GM19351 (cell line): ENCODE data around the gene ANKRD28.
"Not testable (repeated sequence)": the region's sequence is repeated elsewhere in the genome, so short reads cannot be mapped to it uniquely, and the experiment has no call there.

ENCODE experiments used
- ATAC-seq: cut with Tn5 transposase; IDR thresholded peaks from one replicate; pipeline ENCODE4 v1.9.1; 2021; ENCODE audit warnings: mild to moderate bottlenecking, moderate library complexity; ENCODE audit not compliant: unreplicated experiment

Gene ANKRD28

DNA sequence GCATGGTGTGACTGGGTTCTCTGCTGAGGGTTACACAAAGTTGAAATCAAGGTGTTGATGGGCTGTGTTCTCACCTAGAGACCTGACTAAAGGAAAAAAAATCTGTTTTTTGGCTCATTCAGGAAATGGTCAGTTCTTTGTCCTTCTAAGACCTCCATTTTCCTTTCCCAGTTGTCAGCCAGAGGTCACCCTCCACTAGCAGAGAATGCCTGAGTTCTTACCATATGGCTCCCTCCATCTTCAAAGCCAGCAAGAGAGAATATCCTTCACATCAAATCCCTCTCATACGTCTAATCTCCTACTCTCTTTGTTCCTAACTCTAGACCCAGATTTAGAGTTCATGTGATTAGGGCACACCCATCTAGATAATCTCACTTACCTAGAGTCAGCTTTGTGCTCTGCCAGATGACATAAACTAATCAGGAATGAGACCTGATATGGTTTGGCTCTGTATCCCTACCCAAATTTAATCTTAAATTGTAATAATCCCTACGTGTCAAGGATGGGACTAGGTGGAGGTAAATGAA lies 19.4 kb downstream of the ANKRD28 start:
- ATAC-seq: no peak

DNA sequence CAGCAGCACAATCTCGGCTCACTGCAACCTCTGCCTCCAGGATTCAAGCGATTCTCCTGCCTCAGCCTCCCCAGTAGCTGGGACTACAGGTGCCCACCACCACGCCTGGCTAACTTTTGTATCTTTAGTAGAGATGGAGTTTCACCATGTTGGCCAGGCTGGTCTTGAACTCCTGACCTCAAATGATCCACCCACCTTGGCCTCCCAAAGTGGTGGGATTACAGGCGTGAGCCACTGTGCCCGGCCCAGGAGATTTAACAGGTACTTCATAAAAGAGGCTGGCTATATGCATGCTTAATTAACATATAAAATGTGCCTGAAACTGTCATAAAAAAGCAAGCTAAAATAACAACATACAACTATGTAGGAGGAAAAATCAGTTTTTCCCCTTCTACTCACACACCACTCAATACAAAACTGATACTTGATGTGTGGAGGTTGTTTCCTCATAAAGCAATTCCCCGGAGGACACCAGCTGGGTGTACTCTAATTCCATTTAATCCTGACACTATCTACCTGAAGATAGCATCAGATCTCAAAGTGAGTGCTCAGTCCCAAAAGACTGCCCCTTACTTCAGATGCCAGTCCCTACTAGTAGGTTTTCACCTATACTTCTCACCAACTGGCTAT lies 22.7 kb downstream of the ANKRD28 start:
- peak; percentile 91 for ATAC-seq

DNA sequence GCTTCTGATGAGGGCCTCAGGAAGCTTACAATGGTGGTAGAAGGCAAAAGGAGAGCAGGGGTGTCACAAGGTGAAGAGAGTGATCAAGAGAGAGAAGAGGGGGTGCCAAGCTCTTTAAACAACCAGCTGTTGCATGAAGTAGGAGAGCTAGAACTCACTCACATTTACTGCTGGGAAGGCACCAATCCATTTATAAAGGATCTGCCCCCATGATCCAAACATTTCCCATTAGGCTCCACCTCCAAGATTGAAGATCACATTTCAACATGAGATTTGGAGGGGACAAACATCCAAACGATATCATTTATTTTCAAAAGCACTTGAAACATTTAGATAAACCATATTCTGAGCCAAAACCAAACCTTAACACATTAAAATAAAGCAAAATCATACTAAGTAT lies 26.3 kb downstream of the ANKRD28 start:
- no peak for ATAC-seq

- ATAC-seq: no peak
Observed at GRCh38 chr3:15769256-15769915, 28.4 kb downstream of the ANKRD28 start.

DNA sequence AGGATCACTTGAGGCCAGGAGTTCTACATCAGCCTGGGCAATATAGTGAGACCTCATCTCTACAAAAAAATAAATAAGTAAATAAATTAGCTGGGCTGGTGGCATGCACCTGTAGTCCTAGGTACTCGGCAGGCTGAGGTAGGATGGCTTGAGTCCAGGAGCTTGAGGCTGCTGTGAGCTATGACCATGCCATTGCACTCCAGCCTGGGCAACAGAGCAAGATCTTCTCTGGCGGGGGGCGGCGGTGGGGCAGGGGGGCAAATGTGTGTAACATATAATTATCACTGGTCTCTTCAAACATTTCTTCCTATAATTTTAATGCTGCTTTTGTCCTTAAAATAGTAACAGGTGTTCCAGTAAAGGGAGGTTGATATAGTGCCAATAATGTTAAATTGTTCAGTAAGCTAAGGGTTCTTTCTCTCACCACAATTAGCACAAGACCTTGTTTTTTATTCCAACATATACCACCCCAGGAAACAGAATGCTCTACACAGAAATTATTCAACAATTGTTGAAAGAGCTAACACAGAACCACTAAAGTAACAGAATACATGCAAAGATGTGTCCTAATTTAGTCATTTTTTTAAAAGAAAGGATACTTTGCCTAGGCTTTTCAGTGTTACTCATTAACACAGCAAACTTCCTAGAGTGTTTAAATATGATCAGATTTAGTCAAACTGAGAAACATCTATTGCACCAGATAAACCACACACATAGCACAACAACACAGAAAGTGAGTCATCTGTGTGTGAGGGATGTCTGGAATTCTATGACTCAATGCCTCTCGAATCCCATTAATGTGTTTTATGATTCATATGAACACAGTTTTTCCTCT lies 29.1 kb downstream of the ANKRD28 start:
- ATAC-seq: no peak

DNA sequence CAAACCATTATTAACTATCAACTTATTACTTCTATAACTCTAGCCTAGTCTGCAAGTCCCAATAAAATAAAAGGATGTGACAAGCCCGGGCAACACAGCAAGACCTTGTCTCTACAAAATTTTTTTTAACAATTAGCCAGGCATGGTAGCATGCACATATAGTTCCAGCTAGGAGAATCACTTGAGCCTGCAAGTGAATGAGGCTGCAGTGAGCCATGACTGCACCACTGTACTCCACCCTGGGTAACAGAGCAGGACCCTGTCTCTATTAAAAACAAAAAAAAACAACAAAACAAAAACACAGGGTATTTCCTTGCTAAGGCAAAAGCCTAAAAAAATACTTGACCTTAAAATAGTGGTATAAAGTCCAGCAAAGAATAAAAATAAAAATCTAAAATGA lies 31.4 kb downstream of the ANKRD28 start:
- no peak for ATAC-seq

DNA sequence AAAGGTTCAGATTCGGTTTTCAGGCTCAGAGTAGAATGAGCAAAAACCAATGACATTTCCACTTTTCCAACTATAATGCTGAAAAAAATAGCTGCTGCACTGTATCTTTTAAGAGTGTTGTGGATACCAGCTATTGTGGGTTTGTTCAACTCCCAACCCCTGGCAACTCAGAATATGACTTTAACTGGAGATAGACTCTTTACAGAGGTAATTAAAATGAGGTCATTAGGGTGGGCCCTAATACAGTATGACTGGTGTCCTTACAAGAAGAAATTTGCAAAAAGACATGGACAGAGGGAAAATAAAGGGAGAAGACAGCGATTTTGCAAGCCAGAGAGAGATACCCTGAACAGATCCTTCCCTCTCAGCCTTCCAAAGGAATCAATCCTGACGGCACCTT lies 39.5 kb downstream of the ANKRD28 start:
- no peak for ATAC-seq

DNA sequence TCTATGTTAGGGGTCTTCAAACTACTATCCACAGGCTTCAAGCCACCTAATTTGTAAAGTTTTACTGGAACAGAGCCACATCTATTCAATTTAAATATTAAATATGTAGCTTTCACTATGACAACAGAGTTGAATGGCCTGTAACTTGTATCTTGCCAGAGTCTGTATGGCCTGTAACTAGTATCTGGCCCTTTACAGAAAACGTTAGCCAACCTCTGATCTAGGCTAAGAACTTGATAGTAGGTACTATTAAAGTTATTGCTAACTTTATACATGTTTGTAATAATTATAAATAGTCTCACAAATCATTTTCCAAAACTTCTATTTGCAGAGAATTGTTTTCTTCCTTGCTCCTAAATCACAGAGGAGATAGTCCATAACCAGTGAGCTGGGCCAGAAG lies 40.0 kb downstream of the ANKRD28 start:
- ATAC-seq: no peak

- ATAC-seq: no peak
Observed at GRCh38 chr3:15756505-15756904, 41.3 kb downstream of the ANKRD28 start.

DNA sequence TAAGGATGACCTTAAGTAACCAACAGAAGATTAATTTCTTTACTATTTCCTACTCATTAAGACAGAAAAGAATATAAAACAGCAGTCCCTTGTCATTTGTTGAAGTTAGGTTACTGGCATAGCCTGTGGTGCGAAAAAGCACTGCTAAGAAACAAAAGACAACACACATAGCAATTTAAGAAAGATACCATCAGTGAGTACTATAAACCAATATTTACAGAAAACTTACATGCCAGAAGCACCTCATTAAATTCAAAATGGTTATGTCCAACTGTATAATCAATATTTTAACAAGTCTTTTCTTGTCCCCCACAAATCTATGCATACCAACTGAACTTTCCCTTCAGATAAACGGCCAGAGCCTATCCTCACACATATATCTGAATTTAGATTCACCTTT lies 42.0 kb downstream of the ANKRD28 start:
- ATAC-seq: no peak

DNA sequence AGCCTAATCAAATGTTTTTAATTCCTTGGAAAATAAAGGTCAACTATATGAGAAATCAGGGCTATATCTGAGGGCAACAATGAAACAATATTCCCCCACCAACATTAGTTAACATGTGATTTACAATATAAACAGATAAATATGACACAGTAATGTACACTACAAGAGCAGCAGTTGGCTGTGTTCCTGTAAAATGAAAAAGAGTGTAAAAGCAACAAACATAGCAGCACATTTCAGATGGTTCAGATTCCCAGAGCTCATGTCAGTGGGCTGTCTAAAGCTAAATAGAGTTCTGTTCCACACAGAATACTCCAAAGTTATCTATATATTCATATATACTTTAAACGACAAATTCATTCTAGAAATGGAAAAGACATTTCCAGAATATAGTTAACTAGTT lies 42.6 kb downstream of the ANKRD28 start:
- no peak for ATAC-seq

GRCh38 chr3:15754047-15754446 lies 43.7 kb downstream of the ANKRD28 start:
- no peak for ATAC-seq

- no peak for ATAC-seq
Observed at GRCh38 chr3:15753056-15753710, 44.6 kb downstream of the ANKRD28 start.

GRCh38 chr3:15750879-15751278 lies 46.9 kb downstream of the ANKRD28 start:
- ATAC-seq: no peak

- ATAC-seq: no peak
Observed at GRCh38 chr3:15750143-15750542, 47.6 kb downstream of the ANKRD28 start.

DNA sequence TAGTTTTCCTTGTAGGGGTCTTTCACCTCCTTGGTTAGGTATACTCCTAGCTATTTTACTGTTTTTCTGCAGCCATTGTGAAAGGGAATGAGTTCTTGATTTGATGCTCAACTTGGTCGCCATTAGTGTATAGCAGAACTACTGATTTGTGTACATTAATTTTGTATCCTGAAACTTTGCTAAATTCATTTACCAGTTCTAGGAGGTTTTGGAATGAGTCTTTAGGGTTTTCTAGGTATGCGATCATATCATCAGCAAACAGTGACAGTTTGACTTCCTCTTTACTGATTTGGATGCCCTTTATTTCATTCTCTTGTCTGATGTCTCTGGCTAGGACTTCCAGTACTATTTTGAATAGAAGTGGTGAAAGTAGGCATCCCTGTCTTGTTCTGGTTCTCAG lies 51.9 kb downstream of the ANKRD28 start:
- not testable (repeated sequence) for ATAC-seq

DNA sequence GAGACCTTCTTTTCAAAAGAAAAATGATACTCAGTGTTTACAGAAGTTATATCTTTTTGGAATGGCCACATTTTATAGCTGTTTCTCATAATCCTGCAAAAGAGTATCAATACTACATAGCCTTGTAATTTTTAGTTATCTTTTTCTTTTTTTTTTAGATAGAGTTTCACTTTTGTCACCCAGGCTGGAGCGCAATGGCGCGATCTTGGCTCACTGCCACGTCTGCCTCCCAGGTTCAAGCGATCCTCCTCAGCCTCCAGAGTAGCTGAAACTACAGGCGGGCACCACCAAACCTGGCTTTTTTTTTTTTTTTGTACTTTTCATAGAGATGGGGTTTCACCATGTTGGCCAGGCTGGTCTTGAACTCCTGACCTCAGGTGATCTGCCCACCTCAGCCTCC lies 53.6 kb downstream of the ANKRD28 start:
- ATAC-seq: no peak

DNA sequence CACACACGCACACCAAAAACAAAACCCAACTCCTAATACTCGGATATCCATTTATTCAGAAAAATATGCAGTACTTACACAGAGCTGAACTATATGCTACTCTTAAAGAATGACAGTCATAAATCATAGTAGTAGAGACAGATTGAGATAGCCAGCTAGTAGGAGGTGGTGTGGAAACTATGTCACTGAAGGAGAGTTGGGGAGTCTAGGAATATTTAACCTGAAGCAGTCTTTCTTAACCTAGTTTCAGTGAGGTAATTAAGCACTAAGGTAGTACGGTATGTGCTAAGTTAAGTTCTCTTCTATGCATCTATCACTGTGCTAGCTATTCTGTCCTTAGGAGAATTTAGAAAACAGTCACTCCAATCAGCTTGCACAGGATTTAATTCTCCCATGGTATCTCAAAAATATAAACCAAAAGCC lies 54.2 kb downstream of the ANKRD28 start:
- ATAC-seq: no peak

DNA sequence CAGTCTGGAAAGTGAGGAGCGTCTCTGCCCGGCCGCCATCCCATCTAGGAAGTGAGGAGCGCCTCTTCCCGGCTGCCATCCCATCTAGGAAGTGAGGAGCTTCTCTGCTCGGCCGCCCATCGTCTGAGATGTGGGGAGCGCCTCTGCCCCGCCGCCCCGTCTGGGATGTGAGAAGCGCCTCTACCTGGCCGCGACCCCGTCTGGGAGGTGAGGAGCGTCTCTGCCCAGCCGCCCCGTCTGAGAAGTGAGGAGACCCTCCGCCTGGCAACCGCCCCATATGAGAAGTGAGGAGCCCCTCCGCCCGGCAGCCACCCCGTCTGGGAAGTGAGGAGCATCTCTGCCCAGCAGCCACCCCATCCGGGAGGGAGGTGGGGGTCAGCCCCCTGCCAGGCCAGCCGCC lies 55.5 kb downstream of the ANKRD28 start:
- not testable (repeated sequence) for ATAC-seq

DNA sequence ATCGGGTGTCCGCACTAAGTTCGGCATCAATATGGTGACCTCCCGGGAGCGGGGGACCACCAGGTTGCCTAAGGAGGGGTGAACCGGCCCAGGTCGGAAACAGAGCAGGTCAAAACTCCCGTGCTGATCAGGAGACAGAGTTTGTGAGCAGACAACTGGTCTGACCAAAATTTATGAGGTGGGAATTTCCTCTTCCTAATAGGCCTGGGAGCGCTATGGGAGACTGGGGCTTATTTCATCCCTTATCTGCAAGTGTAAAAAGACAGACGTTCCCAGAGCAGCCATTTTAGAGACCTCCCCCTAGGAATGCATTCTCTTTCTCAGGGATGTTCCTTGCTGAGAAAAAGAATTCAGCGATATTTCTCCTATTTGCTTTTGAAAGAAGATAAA lies 59.2 kb downstream of the ANKRD28 start:
- ATAC-seq: not testable (repeated sequence)

DNA sequence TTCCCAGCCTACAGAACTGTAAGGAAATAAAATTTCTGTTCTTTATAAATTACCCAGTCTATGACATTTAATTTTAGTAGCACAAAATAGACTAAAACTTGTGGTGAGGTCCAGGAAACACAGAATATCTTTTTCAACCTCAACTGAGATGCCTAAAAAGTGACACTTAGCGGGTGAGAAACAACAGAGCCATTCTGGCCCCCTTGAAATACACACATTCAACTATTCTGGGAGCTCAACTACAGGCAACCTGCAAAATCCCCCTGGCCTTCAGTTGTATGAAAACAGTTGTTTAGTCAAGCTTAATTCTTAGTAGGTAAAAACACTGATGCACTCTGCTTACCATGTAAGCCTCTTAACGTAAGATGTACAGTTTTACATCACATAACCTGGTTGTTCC lies 66.8 kb downstream of the ANKRD28 start:
- no peak for ATAC-seq
